GM19023 (cell line): Measurements from ENCODE around the gene C12orf60.

Source experiments
- ATAC-seq: cut with Tn5 transposase; IDR thresholded peaks from one replicate; pipeline ENCODE4 v1.9.1; 2021; ENCODE audit warnings: mild to moderate bottlenecking, moderate library complexity; ENCODE audit not compliant: unreplicated experiment

C12orf60 gene

GRCh38 chr12:14871247-14871646 is 67.8 kb downstream of the C12orf60 start:
- ATAC-seq, result no peak

- no peak for ATAC-seq
Observed at GRCh38 chr12:14871886-14872285, 68.4 kb downstream of the C12orf60 start.

- no peak for ATAC-seq
Observed at GRCh38 chr12:14873440-14874185, 70.1 kb downstream of the C12orf60 start.
